ENCODE results near the gene PRPF39. TPM values are rescaled to one million over a fixed set of nuclear protein-coding genes. Genes with fewer than 3 reads are reported as not detected.

The PRPF39 gene
- total and polyA plus RNA-seq, 2 of the 13 experiments (the other 11 are each of a cell fraction or from before 2014, with no cell fraction given): 44.2 to 65.0 TPM

GRCh38 chr14:45134051-45134958 lies 50.4 kb downstream of the PRPF39 start, which contains the start of gene FKBP3 (continued):
- TF ChIP-seq GLI4 (CRISPR knock-in tag; IDR thresholded peaks at IDR 0.05; ENCODE audit: borderline replicate concordance): peak; percentile 30; the same call in 1 of the 2 replicates
- TF ChIP-seq ZNF816 (CRISPR knock-in tag; IDR thresholded peaks at IDR 0.05; ENCODE audit: borderline replicate concordance): no peak
- TF ChIP-seq ZUFSP (CRISPR knock-in tag; IDR thresholded peaks at IDR 0.05; ENCODE audit: borderline replicate concordance): no peak
- peak; percentile 41; the same call in 1 of the 2 replicates for TF ChIP-seq GFI1 (CRISPR knock-in tag; IDR thresholded peaks at IDR 0.05; ENCODE audit: borderline replicate concordance)
- no peak for TF ChIP-seq MATR3 (CRISPR knock-in tag; IDR thresholded peaks at IDR 0.05)
- peak; percentile 82 for TF ChIP-seq ZMAT3 (CRISPR knock-in tag; conservative IDR thresholded peaks at IDR 0.05)
- 0 out of 2 replicates have a peak, but pooled peaks have one; percentile 16 for TF ChIP-seq ZKSCAN8 (CRISPR knock-in tag; IDR thresholded peaks at IDR 0.05; ENCODE audit: borderline replicate concordance)
- TF ChIP-seq BATF2 (CRISPR knock-in tag; IDR thresholded peaks at IDR 0.05): no peak
- no peak for TF ChIP-seq ZBTB14 (CRISPR knock-in tag; IDR thresholded peaks at IDR 0.05)
- TF ChIP-seq HNF1A (IDR thresholded peaks at IDR 0.05; ENCODE audit: low read depth): 0 out of 2 replicates have a peak, but pooled peaks have one; percentile 13
- peak; percentile 61; the same call in 1 of the 2 replicates for TF ChIP-seq HNF1A (CRISPR knock-in tag; IDR thresholded peaks at IDR 0.05; ENCODE audit: borderline replicate concordance)
- TF ChIP-seq HMGXB3 (CRISPR knock-in tag; IDR thresholded peaks at IDR 0.05; ENCODE audit: borderline replicate concordance): peak; percentile 45; the same call in 1 of the 2 replicates

Data from HepG2 (cell line).